H9 (cell line): Measurements from ENCODE around the gene WDR82. TPM values are rescaled to one million over a fixed set of nuclear protein-coding genes. Genes with fewer than 3 reads are reported as not detected.

Experiments used
- DNase-seq: peaks from one replicate; pipeline ENCODE4 v3.0.0-alpha.2; 2017
- H2AFZ ChIP-seq: one replicate; pipeline ENCODE4 v1.6.1; 2013; ENCODE audit warnings: mild to moderate bottlenecking, low read length, control low read depth, moderate library complexity
- H2AK5ac ChIP-seq: 2 replicates; pipeline ENCODE4 v1.6.1; 2013; ENCODE audit warnings: low read length, control low read depth, mixed read lengths; ENCODE audit not compliant: insufficient read length
- H2BK120ac ChIP-seq: one replicate; pipeline ENCODE4 v1.6.1; 2013; ENCODE audit warnings: low read depth, mild to moderate bottlenecking, low read length, control low read depth, inconsistent platforms; ENCODE audit not compliant: poor library complexity, severe bottlenecking
- H2BK12ac ChIP-seq: 2 replicates; pipeline ENCODE4 v1.6.1; 2013; ENCODE audit warnings: low read length, control low read depth, mixed read lengths, low read depth; ENCODE audit not compliant: insufficient read length
- H2BK15ac ChIP-seq: 2 replicates; pipeline ENCODE4 v1.6.1; 2013; ENCODE audit warnings: low read depth, low read length, control low read depth
- H2BK20ac ChIP-seq: one replicate; pipeline ENCODE4 v1.6.1; 2013; ENCODE audit warnings: low read depth, mild to moderate bottlenecking, low read length, control low read depth, inconsistent platforms; ENCODE audit not compliant: poor library complexity, severe bottlenecking
- H2BK5ac ChIP-seq: 2 replicates; pipeline ENCODE4 v1.6.1; 2013; ENCODE audit warnings: low read length, control low read depth, mixed read lengths; ENCODE audit not compliant: insufficient read length
- H3K14ac ChIP-seq: 2 replicates; pipeline ENCODE4 v1.6.1; 2013; ENCODE audit warnings: low read length, control low read depth; ENCODE audit not compliant: insufficient read depth
- H3K18ac ChIP-seq: 2 replicates; pipeline ENCODE4 v1.6.1; 2013; ENCODE audit warnings: low read depth, mild to moderate bottlenecking, mixed read lengths, low read length, control low read depth; ENCODE audit not compliant: insufficient read length
- H3K23ac ChIP-seq: 2 replicates; pipeline ENCODE4 v1.6.1; 2013; ENCODE audit warnings: low read length, control low read depth, mixed read lengths, low read depth; ENCODE audit not compliant: insufficient read length
- H3K23me2 ChIP-seq: 2 replicates; pipeline ENCODE4 v1.6.1; 2013; ENCODE audit warnings: low read depth, mild to moderate bottlenecking, mixed read lengths, low read length, control low read depth; ENCODE audit not compliant: insufficient read length, poor library complexity, severe bottlenecking
- H3K27ac ChIP-seq: 2 replicates; pipeline ENCODE4 v1.5.1; 2013; ENCODE audit warnings: low read length, control low read depth, mixed read lengths, low read depth; ENCODE audit not compliant: insufficient read length
- H3K27me3 ChIP-seq: 2 replicates; pipeline ENCODE4 v1.6.1; 2013; ENCODE audit warnings: low read length, control low read depth, inconsistent platforms; ENCODE audit not compliant: insufficient read depth
- H3K4ac ChIP-seq: 2 replicates; pipeline ENCODE4 v1.6.1; 2013; ENCODE audit warnings: low read depth, mild to moderate bottlenecking, control low read depth, inconsistent platforms, low read length, moderate library complexity
- H3K4me1 ChIP-seq: 2 replicates; pipeline ENCODE4 v1.6.1; 2013; ENCODE audit warnings: low read length, control low read depth, inconsistent platforms; ENCODE audit not compliant: insufficient read depth
- H3K4me2 ChIP-seq: 2 replicates; pipeline ENCODE4 v1.6.1; 2013; ENCODE audit warnings: low read length, control low read depth, mixed read lengths; ENCODE audit not compliant: insufficient read length, insufficient read depth
- H3K56ac ChIP-seq: 2 replicates; pipeline ENCODE4 v1.6.1; 2013; ENCODE audit warnings: low read depth, mild to moderate bottlenecking, mixed read lengths, low read length, control low read depth; ENCODE audit not compliant: insufficient read length
- H3K79me1 ChIP-seq: 2 replicates; pipeline ENCODE4 v1.6.1; 2013; ENCODE audit warnings: low read depth, mild to moderate bottlenecking, moderate library complexity, low read length, control low read depth, inconsistent platforms; ENCODE audit not compliant: insufficient read depth, poor library complexity, severe bottlenecking
- H3K79me2 ChIP-seq: 2 replicates; pipeline ENCODE4 v1.6.1; 2013; ENCODE audit warnings: low read length, control low read depth, inconsistent platforms; ENCODE audit not compliant: insufficient read depth
- H3K9ac ChIP-seq: 2 replicates; pipeline ENCODE4 v1.6.1; 2013; ENCODE audit warnings: low read length, control low read depth, mixed read lengths; ENCODE audit not compliant: insufficient read length; ENCODE audit errors: extremely low read depth
- H3K9me3 ChIP-seq: one replicate; pipeline ENCODE4 v1.6.1; 2013; ENCODE audit warnings: low read depth, low read length, inconsistent platforms; ENCODE audit not compliant: control insufficient read depth
- H3T11ph ChIP-seq: one replicate; pipeline ENCODE4 v1.6.1; 2013; ENCODE audit warnings: mild to moderate bottlenecking, low read length, control low read depth, inconsistent platforms
- H4K20me1 ChIP-seq: one replicate; pipeline ENCODE4 v1.6.1; 2013; ENCODE audit not compliant: control insufficient read depth, insufficient read length, insufficient read depth
- H4K5ac ChIP-seq: 2 replicates; pipeline ENCODE4 v1.6.1; 2013; ENCODE audit warnings: low read depth, mild to moderate bottlenecking, mixed read lengths, low read length, control low read depth; ENCODE audit not compliant: insufficient read length
- H4K8ac ChIP-seq: replicated peaks from 2 replicates; pipeline ENCODE4 v1.6.1; 2013; ENCODE audit warnings: low read length, control low read depth, mixed read lengths, low read depth; ENCODE audit not compliant: insufficient read length
- H4K91ac ChIP-seq: 2 replicates; pipeline ENCODE4 v1.6.1; 2013; ENCODE audit warnings: low read depth, mild to moderate bottlenecking, moderate library complexity, mixed read lengths, low read length, control low read depth; ENCODE audit not compliant: insufficient read length
- H3K27ac Mint-ChIP-seq, 3 experiments: 2 replicates in 2 of 3; 3 replicates in 1 of 3; pipeline ENCODE4 v1.8.0; 2020 to 2021; ENCODE audit warnings: mixed read lengths in 3 of 3, mild to moderate bottlenecking in 1 of 3, moderate library complexity in 1 of 3
- H3K27me3 Mint-ChIP-seq: 2 replicates; pipeline ENCODE4 v1.8.0; 2021; ENCODE audit warnings: low read depth, mild to moderate bottlenecking, moderate library complexity, mixed read lengths
- H3K36me3 Mint-ChIP-seq, 3 experiments: 2 replicates in 2 of 3; 3 replicates in 1 of 3; pipeline ENCODE4 v1.8.0; 2020 to 2021; ENCODE audit warnings: low read depth in 3 of 3, mixed read lengths in 3 of 3; ENCODE audit not compliant: insufficient read depth in 1 of 3
- H3K4me1 Mint-ChIP-seq, 2 experiments: 2 replicates each; pipeline ENCODE4 v1.8.0; 2020; ENCODE audit warnings: mixed read lengths in 2 of 2
- H3K4me3 Mint-ChIP-seq, 2 experiments: 2 replicates in 1 of 2; 3 replicates in 1 of 2; pipeline ENCODE4 v1.8.0; 2020 to 2021; ENCODE audit warnings: mild to moderate bottlenecking in 2 of 2, mixed read lengths in 2 of 2, moderate library complexity in 1 of 2
- H3K9me3 Mint-ChIP-seq, 2 experiments: 2 replicates in 1 of 2; 3 replicates in 1 of 2; pipeline ENCODE4 v1.8.0; 2020; ENCODE audit warnings: mild to moderate bottlenecking in 2 of 2, mixed read lengths in 2 of 2, moderate library complexity in 1 of 2
- WGBS: extraction: QIAGEN DNeasy Blood & Tissue Kit; methylation state at CpG from one replicate; pipeline ENCODE4 v1.1.7; 2013; ENCODE audit warnings: missing lambda C conversion rate, low lambda C conversion rate, mixed read lengths; ENCODE audit not compliant: insufficient read length; ENCODE audit errors: extremely low coverage; 5-methylcytosine and 5-hydroxymethylcytosine counted together
- total RNA-seq: library from RNA; stranded (reverse); gene quantifications from 2 replicates; pipeline ENCODE4 v1.2.1, GENCODE V29; 2021
- TF ChIP-seq, protein P1 (sequence below): fragments of 200-600 bp; sonication (generic); conservative IDR thresholded peaks from 3 replicates; pipeline ENCODE4 v1.8.0; 2021; ENCODE audit warnings: antibody characterized with exemption, mild to moderate bottlenecking

Gene WDR82
- total RNA-seq, 1 experiment from 2014 or later = 83.1 TPM

DNA sequence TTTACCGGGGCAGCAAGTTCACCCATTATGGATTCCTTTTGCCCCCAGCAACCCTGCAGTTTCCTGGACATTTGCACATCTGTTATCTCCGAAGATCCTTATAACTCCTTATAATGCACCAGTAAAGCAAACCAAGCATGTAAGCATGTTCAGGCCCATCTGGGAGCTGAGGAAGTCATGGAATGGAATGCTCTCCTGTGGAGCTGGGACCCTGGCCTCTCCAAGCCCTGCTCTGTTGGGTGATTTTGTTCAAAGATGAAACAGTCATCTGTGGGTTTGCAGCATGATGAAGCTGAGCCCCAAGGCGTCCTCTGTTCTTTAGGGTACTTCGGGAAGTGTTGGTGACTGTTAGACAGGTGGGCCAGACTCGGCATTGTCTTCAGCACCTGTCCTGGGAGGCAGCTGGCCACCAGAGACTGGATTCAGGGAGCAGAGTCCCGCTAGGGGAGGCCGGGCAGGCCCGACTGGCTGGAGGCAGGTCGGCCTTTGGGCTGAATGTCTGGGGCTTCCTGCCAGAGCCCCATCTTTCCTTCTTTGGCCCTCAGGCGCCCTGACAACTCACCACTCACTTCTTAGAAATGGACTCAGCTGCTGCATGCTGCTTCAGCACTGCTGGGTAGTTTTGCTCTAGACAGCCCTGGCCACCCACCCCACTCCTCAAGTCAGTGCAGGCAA is 41.6 kb upstream of the WDR82 start:
- Histone ChIP-seq H2AFZ (no peak overlapping the region), H3K56ac (no peak overlapping the region), H3K18ac (no peak overlapping the region), H3K4ac (no peak overlapping the region), H4K20me1 (no peaks in the 10 kb centered on the region), H3K4me2 (no peak overlapping the region), H3K23ac (no peak overlapping the region), H2BK120ac (no peak overlapping the region), H3K79me2 (no peaks in the 10 kb centered on the region), H4K91ac (no peak overlapping the region), H3T11ph (no peak overlapping the region), H4K5ac (no peak overlapping the region), H4K8ac (no peak overlapping the region), H2BK20ac (no peak overlapping the region), H2BK12ac (no peak overlapping the region), H3K23me2 (peaks cover 6% of the 10 kb centered on the region), H3K4me1 (no peaks in the 10 kb centered on the region), H2AK5ac (no peak overlapping the region), H3K27me3 (peaks cover 2% of the 10 kb centered on the region; the same call in 1 of the 2 replicates), H3K27ac (no peak overlapping the region), H3K9ac (no peak overlapping the region), H2BK15ac (no peak overlapping the region), H3K9me3 (no peaks in the 10 kb centered on the region), H2BK5ac (no peak overlapping the region), H3K79me1 (no peaks in the 10 kb centered on the region), H3K14ac (no peak overlapping the region)
- H3K36me3 Mint-ChIP-seq = no peaks in the 10 kb centered on the region; a peak in 1 of 7 replicates
- H3K27ac Mint-ChIP-seq = no peak overlapping the region
- no peak for DNase-seq
- peaks cover 32% of the 10 kb centered on the region for H3K27me3 Mint-ChIP-seq
- H3K4me1 Mint-ChIP-seq = peaks cover 5 to 10% of the 10 kb centered on the region in 2 experiments
- TF ChIP-seq, protein P1, sequence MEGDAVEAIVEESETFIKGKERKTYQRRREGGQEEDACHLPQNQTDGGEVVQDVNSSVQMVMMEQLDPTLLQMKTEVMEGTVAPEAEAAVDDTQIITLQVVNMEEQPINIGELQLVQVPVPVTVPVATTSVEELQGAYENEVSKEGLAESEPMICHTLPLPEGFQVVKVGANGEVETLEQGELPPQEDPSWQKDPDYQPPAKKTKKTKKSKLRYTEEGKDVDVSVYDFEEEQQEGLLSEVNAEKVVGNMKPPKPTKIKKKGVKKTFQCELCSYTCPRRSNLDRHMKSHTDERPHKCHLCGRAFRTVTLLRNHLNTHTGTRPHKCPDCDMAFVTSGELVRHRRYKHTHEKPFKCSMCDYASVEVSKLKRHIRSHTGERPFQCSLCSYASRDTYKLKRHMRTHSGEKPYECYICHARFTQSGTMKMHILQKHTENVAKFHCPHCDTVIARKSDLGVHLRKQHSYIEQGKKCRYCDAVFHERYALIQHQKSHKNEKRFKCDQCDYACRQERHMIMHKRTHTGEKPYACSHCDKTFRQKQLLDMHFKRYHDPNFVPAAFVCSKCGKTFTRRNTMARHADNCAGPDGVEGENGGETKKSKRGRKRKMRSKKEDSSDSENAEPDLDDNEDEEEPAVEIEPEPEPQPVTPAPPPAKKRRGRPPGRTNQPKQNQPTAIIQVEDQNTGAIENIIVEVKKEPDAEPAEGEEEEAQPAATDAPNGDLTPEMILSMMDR = no peak
- WGBS = no CpG with 5 or more reads among the region's 10 CpGs
- no peaks in the 10 kb centered on the region for H3K9me3 Mint-ChIP-seq
- H3K4me3 Mint-ChIP-seq = no peak overlapping the region
